HepG2 (cell line): Measurements from ENCODE around the gene HDHD3. TPM values are rescaled to one million over a fixed set of nuclear protein-coding genes. Genes with fewer than 3 reads are reported as not detected.

Source experiments
- ARID2 ChIP-seq: sonication (generic); formaldehyde crosslinking; IDR thresholded peaks from 2 replicates; pipeline ENCODE4 v1.8.1; 2022; ENCODE audit warnings: mild to moderate bottlenecking, missing genetic modification reagents, borderline replicate concordance
- ASH2L ChIP-seq: fragments of 300-600, 200-600 bp; sonication (generic); IDR thresholded peaks from 2 replicates; pipeline ENCODE4 v1.7.0; 2017; ENCODE audit warnings: low read depth, mild to moderate bottlenecking, moderate library complexity, mixed read lengths, low read length; ENCODE audit not compliant: insufficient read length
- EED ChIP-seq: sonication (generic); formaldehyde crosslinking; IDR thresholded peaks from 2 replicates; pipeline ENCODE4 v1.5.0; 2020; ENCODE audit warnings: mild to moderate bottlenecking, missing genetic modification reagents
- FOXA1 ChIP-seq, 2 experiments: fragments of 450-650 bp in 1 of 2; sonication (generic) in 1 of 2; formaldehyde crosslinking in 1 of 2; IDR thresholded peaks; 2 replicates each; pipeline versions ENCODE4 v1.4.0 to v1.6.1; 2016 to 2020; ENCODE audit warnings: missing genetic modification reagents in 1 of 2
- FOXO1 ChIP-seq: sonication (generic); formaldehyde crosslinking; IDR thresholded peaks from 2 replicates; pipeline ENCODE4 v1.4.0; 2020; ENCODE audit warnings: missing genetic modification reagents
- IRF9 ChIP-seq: sonication (generic); formaldehyde crosslinking; IDR thresholded peaks from 2 replicates; pipeline ENCODE4 v1.8.0; 2022; ENCODE audit warnings: missing genetic modification reagents, mild to moderate bottlenecking, borderline replicate concordance
- ISL2 ChIP-seq: sonication (generic); formaldehyde crosslinking; IDR thresholded peaks from 2 replicates; pipeline ENCODE4 v1.5.0; 2020; ENCODE audit warnings: missing genetic modification reagents
- NR1H2 ChIP-seq: sonication (generic); formaldehyde crosslinking; IDR thresholded peaks from 2 replicates; pipeline ENCODE4 v1.8.1; 2022; ENCODE audit warnings: low read depth, missing genetic modification reagents, borderline replicate concordance
- RCOR2 ChIP-seq: IDR thresholded peaks from 2 replicates; pipeline ENCODE4 v1.6.1; 2016; ENCODE audit warnings: missing biosample characterization, missing genetic modification reagents
- SATB2 ChIP-seq: sonication (generic); formaldehyde crosslinking; IDR thresholded peaks from 2 replicates; pipeline ENCODE4 v1.5.0; 2020; ENCODE audit warnings: missing genetic modification reagents
- STAG1 ChIP-seq: sonication (generic); formaldehyde crosslinking; IDR thresholded peaks from 2 replicates; pipeline ENCODE4 v1.4.0; 2020; ENCODE audit warnings: missing genetic modification reagents
- TARDBP ChIP-seq: sonication (generic); formaldehyde crosslinking; IDR thresholded peaks from 2 replicates; pipeline ENCODE4 v1.8.0; 2022; ENCODE audit warnings: mild to moderate bottlenecking, missing genetic modification reagents
- THAP7 ChIP-seq: sonication (generic); formaldehyde crosslinking; IDR thresholded peaks from 2 replicates; pipeline ENCODE4 v1.8.1; 2023; ENCODE audit warnings: mild to moderate bottlenecking, missing genetic modification reagents
- U2AF1 ChIP-seq: fragments of 200-400 bp; formaldehyde crosslinking; optimal IDR thresholded peaks from 2 replicates; pipeline ENCODE3; 2017; ENCODE audit warnings: mild to moderate bottlenecking, low read depth, low read length
- ZBTB42 ChIP-seq: sonication (generic); formaldehyde crosslinking; IDR thresholded peaks from 2 replicates; pipeline ENCODE4 v1.5.0; 2020; ENCODE audit warnings: mild to moderate bottlenecking, missing genetic modification reagents
- ZEB1 ChIP-seq: IDR thresholded peaks from 2 replicates; pipeline ENCODE4 v1.6.1; 2012; ENCODE audit warnings: mild to moderate bottlenecking, low read depth, inconsistent platforms; ENCODE audit not compliant: insufficient replicate concordance
- ZNF430 ChIP-seq: sonication (generic); formaldehyde crosslinking; IDR thresholded peaks from 2 replicates; pipeline ENCODE4 v1.9.0; 2021; ENCODE audit warnings: mild to moderate bottlenecking, missing genetic modification reagents
- ZNF558 ChIP-seq: sonication (generic); formaldehyde crosslinking; IDR thresholded peaks from 2 replicates; pipeline ENCODE4 v1.9.0; 2022; ENCODE audit warnings: mild to moderate bottlenecking, missing genetic modification reagents, borderline replicate concordance
- ZNF691 ChIP-seq: sonication (generic); formaldehyde crosslinking; IDR thresholded peaks from 2 replicates; pipeline ENCODE4 v1.4.0; 2020; ENCODE audit warnings: missing genetic modification reagents, low read depth, mild to moderate bottlenecking, borderline replicate concordance
- ZNF768 ChIP-seq: sonication (generic); formaldehyde crosslinking; IDR thresholded peaks from 2 replicates; pipeline ENCODE4 v1.4.0; 2020; ENCODE audit warnings: missing genetic modification reagents
- polyA plus RNA-seq, 8 experiments: library from polyadenylated mRNA; depleted of rRNA in 3 of 8; stranded (reverse) in 7 of 8; unstranded in 1 of 8; fragments of >200 nt; fragmentation: Illumina TruSeq in 4 of 8; extraction: Trizol in 4 of 8; gene quantifications; 2 replicates each; pipeline versions ENCODE4 v1.2.1 to v1.2.3, GENCODE V29; 2011 to 2016; ENCODE audit warnings: low read depth in 4 of 8, missing spikeins in 1 of 8, mixed read lengths in 1 of 8; ENCODE audit not compliant: insufficient read depth in 1 of 8
- total RNA-seq, 5 experiments: library from RNA; depleted of rRNA; stranded (reverse); fragments of >200 nt; fragmentation: Illumina TruSeq; extraction: Trizol; gene quantifications; 2 replicates each; pipeline ENCODE4 v1.2.3, GENCODE V29; 2016; ENCODE audit warnings: low read depth in 1 of 5
- TF ChIP-seq, protein P1 (sequence below): sonication (generic); formaldehyde crosslinking; IDR thresholded peaks from 2 replicates; pipeline ENCODE4 v1.5.0; 2020; ENCODE audit warnings: mild to moderate bottlenecking, missing genetic modification reagents, moderate library complexity
- TF ChIP-seq, protein P2 (sequence below): sonication (generic); formaldehyde crosslinking; IDR thresholded peaks from 2 replicates; pipeline ENCODE4 v1.8.0; 2022; ENCODE audit warnings: low read depth, missing genetic modification reagents

The HDHD3 gene
- total and polyA plus RNA-seq, 2 of the 13 experiments (the other 11 are each of a cell fraction or from before 2014, with no cell fraction given): 23.1 to 38.5 TPM

DNA sequence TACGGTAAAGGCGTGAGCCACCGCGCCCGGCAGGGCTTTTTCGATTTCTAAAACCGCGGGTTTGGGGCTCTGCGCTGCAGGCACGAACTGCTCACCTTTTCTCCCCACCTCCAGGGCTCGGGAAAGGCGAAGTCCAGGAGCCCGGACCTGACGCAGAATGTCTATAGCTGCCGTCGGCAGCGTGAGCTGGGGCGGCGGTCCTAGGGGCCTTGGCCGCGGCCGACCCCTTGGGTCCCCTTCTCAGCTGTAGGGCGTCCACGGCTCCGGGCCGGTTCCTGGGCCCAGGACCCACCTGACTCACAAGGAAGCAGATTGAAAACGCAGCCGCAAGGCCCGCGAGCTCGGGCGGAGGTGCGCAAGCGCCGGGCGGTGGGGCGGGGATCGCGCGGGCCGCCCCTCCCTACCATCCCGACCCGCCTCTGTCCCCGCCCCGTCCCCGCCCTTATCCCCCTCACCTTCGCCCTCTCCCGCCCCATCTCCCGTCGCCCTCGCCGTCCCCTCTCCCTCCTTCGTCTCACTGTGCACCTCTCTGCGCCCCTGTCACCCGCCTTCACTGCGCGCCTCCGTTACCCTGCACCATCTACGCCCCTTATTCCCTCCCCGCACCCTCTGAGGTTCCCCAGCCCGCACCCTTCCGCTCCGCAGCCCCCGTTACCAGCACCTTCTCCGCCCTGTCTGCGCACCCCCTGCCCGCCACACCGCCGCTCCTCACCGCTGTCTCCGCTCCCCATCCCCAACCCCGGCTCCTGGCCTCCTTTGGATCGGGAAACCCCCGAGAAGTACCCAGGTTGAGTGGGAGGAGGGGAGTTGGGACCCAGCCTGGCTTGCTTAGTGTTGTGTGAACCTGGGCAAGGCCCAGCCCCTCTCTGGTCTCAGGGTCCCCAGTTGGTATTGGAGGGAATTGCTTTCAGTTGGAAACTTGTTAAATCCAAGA is at the start of gene HDHD3 (continued):
- TF ChIP-seq EED (CRISPR knock-in tag): no peak
- TF ChIP-seq ASH2L: peak; percentile 33
- peak; percentile 41; the same call in 1 of the 2 replicates for TF ChIP-seq ZBTB42 (CRISPR knock-in tag)
- no peak for TF ChIP-seq SATB2 (CRISPR knock-in tag)
- no peak; the same call in 1 of the 2 replicates for TF ChIP-seq IRF9 (CRISPR knock-in tag)
- TF ChIP-seq ARID2 (CRISPR knock-in tag): peak; percentile 49; the same call in 1 of the 2 replicates
- peak; percentile 69; the same call in 1 of the 2 replicates for TF ChIP-seq ZNF691 (CRISPR knock-in tag)
- TF ChIP-seq FOXA1 (IDR thresholded peaks at IDR 0.05): no peak
- TF ChIP-seq FOXA1 (CRISPR knock-in tag; IDR thresholded peaks at IDR 0.05): peak; percentile 25; the same call in 1 of the 2 replicates
- peak; percentile 12; the same call in 1 of the 2 replicates for TF ChIP-seq FOXO1 (CRISPR knock-in tag)
- TF ChIP-seq RCOR2 (CRISPR knock-in tag): no peak
- TF ChIP-seq TARDBP (CRISPR knock-in tag): no peak
- TF ChIP-seq ZNF558: 0 out of 2 replicates have a peak, but pooled peaks have one; percentile 71
- TF ChIP-seq ZNF768 (CRISPR knock-in tag): 0 out of 2 replicates have a peak, but pooled peaks have one; percentile 19
- TF ChIP-seq ZEB1: peak; percentile 38
- TF ChIP-seq ZNF430 (CRISPR knock-in tag): 0 out of 2 replicates have a peak, but pooled peaks have one; percentile 35
- no peak for TF ChIP-seq U2AF1
- peak; percentile 67; the same call in 1 of the 2 replicates for TF ChIP-seq ISL2
- TF ChIP-seq NR1H2 (CRISPR knock-in tag): no peak
- TF ChIP-seq, protein P1, sequence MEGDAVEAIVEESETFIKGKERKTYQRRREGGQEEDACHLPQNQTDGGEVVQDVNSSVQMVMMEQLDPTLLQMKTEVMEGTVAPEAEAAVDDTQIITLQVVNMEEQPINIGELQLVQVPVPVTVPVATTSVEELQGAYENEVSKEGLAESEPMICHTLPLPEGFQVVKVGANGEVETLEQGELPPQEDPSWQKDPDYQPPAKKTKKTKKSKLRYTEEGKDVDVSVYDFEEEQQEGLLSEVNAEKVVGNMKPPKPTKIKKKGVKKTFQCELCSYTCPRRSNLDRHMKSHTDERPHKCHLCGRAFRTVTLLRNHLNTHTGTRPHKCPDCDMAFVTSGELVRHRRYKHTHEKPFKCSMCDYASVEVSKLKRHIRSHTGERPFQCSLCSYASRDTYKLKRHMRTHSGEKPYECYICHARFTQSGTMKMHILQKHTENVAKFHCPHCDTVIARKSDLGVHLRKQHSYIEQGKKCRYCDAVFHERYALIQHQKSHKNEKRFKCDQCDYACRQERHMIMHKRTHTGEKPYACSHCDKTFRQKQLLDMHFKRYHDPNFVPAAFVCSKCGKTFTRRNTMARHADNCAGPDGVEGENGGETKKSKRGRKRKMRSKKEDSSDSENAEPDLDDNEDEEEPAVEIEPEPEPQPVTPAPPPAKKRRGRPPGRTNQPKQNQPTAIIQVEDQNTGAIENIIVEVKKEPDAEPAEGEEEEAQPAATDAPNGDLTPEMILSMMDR: no peak
- TF ChIP-seq STAG1 (CRISPR knock-in tag): 0 out of 2 replicates have a peak, but pooled peaks have one; percentile 7
- TF ChIP-seq, protein P2, sequence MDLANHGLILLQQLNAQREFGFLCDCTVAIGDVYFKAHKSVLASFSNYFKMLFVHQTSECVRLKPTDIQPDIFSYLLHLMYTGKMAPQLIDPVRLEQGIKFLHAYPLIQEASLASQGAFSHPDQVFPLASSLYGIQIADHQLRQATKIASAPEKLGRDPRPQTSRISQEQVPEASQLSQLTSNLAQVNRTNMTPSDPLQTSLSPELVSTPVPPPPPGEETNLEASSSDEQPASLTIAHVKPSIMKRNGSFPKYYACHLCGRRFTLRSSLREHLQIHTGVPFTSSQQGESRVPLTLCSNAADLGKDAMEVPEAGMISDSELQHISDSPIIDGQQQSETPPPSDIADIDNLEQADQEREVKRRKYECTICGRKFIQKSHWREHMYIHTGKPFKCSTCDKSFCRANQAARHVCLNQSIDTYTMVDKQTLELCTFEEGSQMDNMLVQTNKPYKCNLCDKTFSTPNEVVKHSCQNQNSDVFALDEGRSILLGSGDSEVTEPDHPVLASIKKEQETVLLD: no peak; the same call in 1 of the 2 replicates
- no peak for TF ChIP-seq THAP7 (CRISPR knock-in tag)
